ENCODE results near the gene ZBTB16. TPM values are rescaled to one million over a fixed set of nuclear protein-coding genes. Genes with fewer than 3 reads are reported as not detected.
A peak's percentile ranks its signal among the peaks of the same experiment; 100 is the strongest.

The ZBTB16 gene
- total RNA-seq, 1 donor: under 0.01 TPM

DNA sequence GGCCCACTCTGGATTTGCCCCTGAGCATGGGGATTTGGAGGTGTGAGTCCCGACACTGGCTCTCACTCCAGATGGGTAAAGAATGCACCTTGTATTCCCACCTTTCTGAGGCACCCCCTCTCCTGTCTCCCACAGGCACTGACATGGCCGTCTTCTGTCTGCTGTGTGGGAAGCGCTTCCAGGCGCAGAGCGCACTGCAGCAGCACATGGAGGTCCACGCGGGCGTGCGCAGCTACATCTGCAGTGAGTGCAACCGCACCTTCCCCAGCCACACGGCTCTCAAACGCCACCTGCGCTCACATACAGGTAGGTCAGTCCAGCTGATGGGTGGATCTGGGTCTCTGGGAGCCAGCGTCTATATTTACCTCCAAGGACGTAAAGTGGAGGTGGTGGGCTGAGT lies 182.5 kb downstream of the ZBTB16 start:
- Histone ChIP-seq H3K9me3 (ENCODE audit: low read depth, low read length) (no peaks in the 10 kb centered on the region), H2AFZ (ENCODE audit: low read length) (no peak overlapping the region), H4K20me1 (ENCODE audit: insufficient read depth, low read length) (no peaks in the 10 kb centered on the region), H3K27me3 (ENCODE audit: insufficient read depth, low read length) (peaks cover 8% of the 10 kb centered on the region), H3K4me1 (ENCODE audit: insufficient read depth, low read length) (no peaks in the 10 kb centered on the region), H3K27ac (ENCODE audit: low read depth, low read length) (no peak overlapping the region), H3K36me3 (ENCODE audit: insufficient read depth, low read length) (no peaks in the 10 kb centered on the region), H3K4me2 (ENCODE audit: insufficient read depth, low read length) (no peak overlapping the region), H3K4me3 (ENCODE audit: insufficient read depth, low read length) (no peak overlapping the region), H3K79me2 (ENCODE audit: insufficient read depth, low read length) (no peaks in the 10 kb centered on the region)
- TF ChIP-seq, protein P1, sequence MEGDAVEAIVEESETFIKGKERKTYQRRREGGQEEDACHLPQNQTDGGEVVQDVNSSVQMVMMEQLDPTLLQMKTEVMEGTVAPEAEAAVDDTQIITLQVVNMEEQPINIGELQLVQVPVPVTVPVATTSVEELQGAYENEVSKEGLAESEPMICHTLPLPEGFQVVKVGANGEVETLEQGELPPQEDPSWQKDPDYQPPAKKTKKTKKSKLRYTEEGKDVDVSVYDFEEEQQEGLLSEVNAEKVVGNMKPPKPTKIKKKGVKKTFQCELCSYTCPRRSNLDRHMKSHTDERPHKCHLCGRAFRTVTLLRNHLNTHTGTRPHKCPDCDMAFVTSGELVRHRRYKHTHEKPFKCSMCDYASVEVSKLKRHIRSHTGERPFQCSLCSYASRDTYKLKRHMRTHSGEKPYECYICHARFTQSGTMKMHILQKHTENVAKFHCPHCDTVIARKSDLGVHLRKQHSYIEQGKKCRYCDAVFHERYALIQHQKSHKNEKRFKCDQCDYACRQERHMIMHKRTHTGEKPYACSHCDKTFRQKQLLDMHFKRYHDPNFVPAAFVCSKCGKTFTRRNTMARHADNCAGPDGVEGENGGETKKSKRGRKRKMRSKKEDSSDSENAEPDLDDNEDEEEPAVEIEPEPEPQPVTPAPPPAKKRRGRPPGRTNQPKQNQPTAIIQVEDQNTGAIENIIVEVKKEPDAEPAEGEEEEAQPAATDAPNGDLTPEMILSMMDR (IDR thresholded peaks at IDR 0.05; ENCODE audit: extremely low read depth, low read depth, low read length): no peak
- DNase-seq (ENCODE audit: insufficient read length, low spot score, missing footprints): no peak

DNA sequence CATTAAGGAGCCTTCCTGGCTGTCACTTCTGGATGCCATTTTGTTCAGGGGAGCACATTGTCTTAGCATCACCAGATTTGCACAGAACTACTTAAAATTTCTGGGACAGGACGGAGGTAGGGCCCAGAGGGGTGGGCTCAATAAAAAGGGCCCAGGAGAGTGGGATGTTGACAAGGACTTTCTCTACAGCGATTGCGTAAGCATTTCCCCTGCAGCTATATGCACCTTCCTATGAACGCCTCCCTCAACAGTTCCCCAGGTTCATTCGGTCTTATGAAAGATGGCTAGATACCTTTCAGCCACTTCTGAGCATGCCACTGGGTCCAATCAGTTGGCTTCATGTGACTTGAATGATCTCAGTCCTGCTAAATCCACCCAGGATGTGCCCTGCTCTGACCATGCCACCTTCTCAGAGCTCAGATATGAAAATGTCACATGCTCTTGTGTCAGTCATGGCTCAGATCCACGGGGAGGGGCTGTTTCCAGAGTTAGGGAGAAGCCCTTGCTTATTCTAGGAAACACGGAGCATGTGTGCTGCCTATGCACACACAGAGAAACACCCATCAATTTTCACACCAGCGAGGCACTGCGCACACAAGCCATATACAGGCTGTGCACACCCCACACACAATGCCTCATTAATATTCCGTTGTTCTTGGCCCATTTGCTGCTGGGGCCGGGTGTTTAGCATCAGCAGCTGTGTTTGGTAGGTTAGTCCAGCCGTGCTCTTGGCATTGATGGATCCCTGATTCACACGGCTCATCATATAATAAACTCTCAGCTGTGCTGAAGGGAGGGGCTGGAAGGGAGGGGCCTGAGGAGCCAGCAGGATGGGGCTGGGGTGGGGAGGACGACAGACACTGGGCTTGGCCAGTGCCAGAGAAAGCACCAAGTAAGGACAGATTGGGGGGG lies 184.2 kb downstream of the ZBTB16 start:
- H2AFZ ChIP-seq (ENCODE audit: low read length): no peak overlapping the region
- DNase-seq (ENCODE audit: insufficient read length, low spot score, missing footprints): peak; percentile 83
- no peaks in the 10 kb centered on the region for H3K9me3 ChIP-seq (ENCODE audit: low read depth, low read length)
- TF ChIP-seq, protein P1 (IDR thresholded peaks at IDR 0.05; ENCODE audit: extremely low read depth, low read depth, low read length): no peak
- no peaks in the 10 kb centered on the region for H3K36me3 ChIP-seq (ENCODE audit: insufficient read depth, low read length)
- peaks cover 6% of the 10 kb centered on the region for H3K27me3 ChIP-seq (ENCODE audit: insufficient read depth, low read length)
- no peak overlapping the region for H3K4me2 ChIP-seq (ENCODE audit: insufficient read depth, low read length)
- no peaks in the 10 kb centered on the region for H3K4me1 ChIP-seq (ENCODE audit: insufficient read depth, low read length)
- no peak overlapping the region for H3K4me3 ChIP-seq (ENCODE audit: insufficient read depth, low read length)
- no peaks in the 10 kb centered on the region for H3K79me2 ChIP-seq (ENCODE audit: insufficient read depth, low read length)
- no peaks in the 10 kb centered on the region for H4K20me1 ChIP-seq (ENCODE audit: insufficient read depth, low read length)
- no peak overlapping the region for H3K27ac ChIP-seq (ENCODE audit: low read depth, low read length)

GRCh38 chr11:114244726-114245394 lies 185.3 kb downstream of the ZBTB16 start:
- no peak for DNase-seq (ENCODE audit: insufficient read length, low spot score, missing footprints)
- Histone ChIP-seq H3K27me3 (ENCODE audit: insufficient read depth, low read length) (peaks cover 6% of the 10 kb centered on the region), H3K36me3 (ENCODE audit: insufficient read depth, low read length) (no peaks in the 10 kb centered on the region), H4K20me1 (ENCODE audit: insufficient read depth, low read length) (no peaks in the 10 kb centered on the region), H3K4me2 (ENCODE audit: insufficient read depth, low read length) (no peak overlapping the region), H3K79me2 (ENCODE audit: insufficient read depth, low read length) (no peaks in the 10 kb centered on the region), H2AFZ (ENCODE audit: low read length) (no peak overlapping the region), H3K9me3 (ENCODE audit: low read depth, low read length) (no peaks in the 10 kb centered on the region), H3K4me1 (ENCODE audit: insufficient read depth, low read length) (no peaks in the 10 kb centered on the region), H3K4me3 (ENCODE audit: insufficient read depth, low read length) (no peak overlapping the region), H3K27ac (ENCODE audit: low read depth, low read length) (no peak overlapping the region)
- TF ChIP-seq, protein P1 (IDR thresholded peaks at IDR 0.05; ENCODE audit: extremely low read depth, low read depth, low read length): no peak
